ENCODE measurements around the gene CDC23. TPM values are rescaled to one million over a fixed set of nuclear protein-coding genes. Genes with fewer than 3 reads are reported as not detected.

CDC23 gene
- total and polyA plus RNA-seq, 2 of the 4 experiments (the other 2 are of a cell fraction): 21.1 to 28.0 TPM

DNA sequence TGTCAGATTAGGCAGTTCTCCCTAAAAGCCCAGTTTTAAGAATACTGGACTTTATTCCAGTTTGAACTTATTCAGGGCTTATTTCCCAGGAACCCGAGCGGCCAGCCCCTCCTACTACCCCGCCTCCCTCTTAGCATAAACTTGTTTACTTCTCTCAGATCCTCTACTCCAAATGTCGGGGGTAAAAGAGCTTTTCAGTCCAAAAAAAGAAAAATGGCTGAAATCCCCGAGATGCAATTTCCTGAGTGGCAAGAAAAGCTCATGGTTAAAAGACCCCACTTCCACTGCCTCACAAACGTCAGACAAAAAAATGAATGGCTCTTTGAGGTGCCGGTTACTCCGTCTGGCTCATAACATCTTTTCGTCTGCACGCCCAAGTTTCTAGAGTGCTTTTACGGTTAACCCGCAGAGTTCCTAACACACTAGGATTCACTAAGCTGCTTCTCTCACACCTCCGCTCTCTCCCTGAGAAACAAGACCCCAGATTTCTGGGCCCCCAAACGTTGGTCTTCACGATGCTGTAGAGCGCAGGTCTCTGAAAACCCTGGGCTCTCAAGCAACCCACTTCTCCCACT, 35.1 kb downstream of the CDC23 start (continued):
- no peak for TF ChIP-seq RAD21 (IDR thresholded peaks at IDR 0.05; ENCODE audit: low read length)

DNA sequence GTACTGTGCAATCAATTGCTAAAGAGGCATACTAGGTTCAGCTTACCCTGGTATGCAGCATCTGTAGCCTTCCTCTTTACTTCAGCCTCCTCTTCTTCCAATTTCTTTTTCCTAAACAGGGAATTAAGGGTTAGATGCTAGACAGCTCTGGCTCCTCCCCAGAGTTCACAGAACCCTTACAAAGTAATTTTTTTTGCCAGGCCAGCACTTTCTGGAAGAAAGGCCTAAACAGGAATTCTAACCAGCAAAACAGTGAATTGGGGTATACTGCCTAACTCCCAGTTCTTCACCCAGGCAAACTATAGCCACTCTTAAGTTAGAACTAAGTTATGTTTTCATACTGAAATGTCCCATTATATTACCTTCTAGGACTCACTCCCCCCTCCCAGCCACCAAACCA, 42.8 kb downstream of the CDC23 start:
- Histone ChIP-seq H3K9me3 (ENCODE audit: control insufficient read depth, insufficient read depth, low read length) (no peaks in the 10 kb centered on the region), H2BK20ac (ENCODE audit: low read depth, low read length) (no peak overlapping the region), H3K4me2 (ENCODE audit: low read depth, low read length) (no peak overlapping the region), H4K5ac (ENCODE audit: low read depth, low read length) (no peak overlapping the region), H3K9ac (ENCODE audit: low read depth, low read length) (no peak overlapping the region), H3K4me1 (ENCODE audit: control insufficient read depth, insufficient read depth, low read length) (no peaks in the 10 kb centered on the region), H4K20me1 (ENCODE audit: insufficient read depth, low read length) (no peaks in the 10 kb centered on the region), H3K4ac (ENCODE audit: low read depth, low read length) (no peak overlapping the region), H3K23ac (ENCODE audit: low read depth, low read length) (no peak overlapping the region), H3K4me3 (ENCODE audit: insufficient read depth, low read depth, low read length) (no peak overlapping the region), H2AFZ (replicated peaks; ENCODE audit: low read length, poor library complexity) (no peak overlapping the region), H2BK15ac (ENCODE audit: low read depth, low read length) (no peak overlapping the region), H4K91ac (ENCODE audit: insufficient read depth, low read depth, low read length) (no peak overlapping the region), H2AK5ac (ENCODE audit: low read depth, low read length) (no peak overlapping the region), H3K79me1 (ENCODE audit: low read depth in 1 of 2, low read length in 2 of 2) (peaks cover 12 to 13% of the 10 kb centered on the region in 2 experiments), H2AK9ac (replicated peaks; ENCODE audit: low read depth, low read length, poor library complexity) (no peak overlapping the region), H3K56ac (ENCODE audit: extremely low read depth, insufficient read depth, low read length) (no peak overlapping the region), H3K36me3 (ENCODE audit: control insufficient read depth, insufficient read depth, low read length) (peaks cover 55% of the 10 kb centered on the region), H2BK120ac (ENCODE audit: low read depth, low read length) (no peak overlapping the region), H3K18ac (ENCODE audit: low read depth, low read length) (no peak overlapping the region), H3K27ac (ENCODE audit: insufficient read depth, low read length) (no peak overlapping the region), H3K14ac (replicated peaks; ENCODE audit: low read depth, low read length) (no peak overlapping the region), H2BK5ac (ENCODE audit: low read depth, low read length, poor library complexity, severe bottlenecking) (no peak overlapping the region), H3K9me1 (ENCODE audit: insufficient read depth, low read length) (no peaks in the 10 kb centered on the region), H3K27me3 (ENCODE audit: control insufficient read depth, insufficient read depth, low read length) (no peaks in the 10 kb centered on the region), H4K8ac (ENCODE audit: low read depth in 2 of 2, low read length in 2 of 2) (no peak overlapping the region)
- dilution Hi-C loops (cut with HindIII; ENCODE audit: low sequenced_read_pairs, unreplicated experiment) (no loop called here), in situ Hi-C loops (cut with MboI; ENCODE audit: low sequenced_read_pairs) (no loop called here), intact Hi-C loops (cut with micrococcal nuclease) (no loop called here)
- DNase-seq (no peak), ATAC-seq (ENCODE audit: low read depth) (no peak)
- no peak for TF ChIP-seq BHLHE40 (IDR thresholded peaks at IDR 0.05; ENCODE audit: low read depth, low read length)
- TF ChIP-seq CEBPB (IDR thresholded peaks at IDR 0.05; ENCODE audit: low read depth, low read length): no peak
- no peak for TF ChIP-seq RFX5 (IDR thresholded peaks at IDR 0.05; ENCODE audit: low read depth, low read length)
- peak; percentile 16; the same call in 1 of the 2 replicates for TF ChIP-seq MAFK (IDR thresholded peaks at IDR 0.05; ENCODE audit: low read depth, low read length)
- no peak for TF ChIP-seq FOS (IDR thresholded peaks at IDR 0.05; ENCODE audit: low read depth, low read length)
- TF ChIP-seq MXI1 (IDR thresholded peaks at IDR 0.05; ENCODE audit: borderline replicate concordance, low read depth, low read length): no peak
- no peak for TF ChIP-seq MAZ (IDR thresholded peaks at IDR 0.05; ENCODE audit: borderline replicate concordance, low read depth, low read length)
- CTCF ChIA-PET: no interaction called here
- POLR2A ChIA-PET (ENCODE audit: unreplicated experiment): no interaction called here
- BruUV-seq (replicated peaks): no TSS peak
